Adipose tissue (tissue), 3 donors: Measurements from ENCODE around the gene HLA-DRA. TPM values are rescaled to one million over a fixed set of nuclear protein-coding genes. Genes with fewer than 3 reads are reported as not detected.
"Not testable (repeated sequence)": the region's sequence is repeated elsewhere in the genome, so short reads cannot be mapped to it uniquely, and the experiment has no call there.

Experiments used
- H3K27ac ChIP-seq: one replicate; pipeline ENCODE4 v1.5.1; 2013; ENCODE audit warnings: low read depth, low read length
- WGBS, 3 donors: extraction: QIAGEN DNeasy Blood & Tissue Kit; methylation state at CpG; one replicate each; pipeline ENCODE4 v1.1.7; 2013; 5-methylcytosine and 5-hydroxymethylcytosine counted together
- polyA plus RNA-seq, 3 donors: library from polyadenylated mRNA; stranded (reverse); fragments of 200-250 nt; gene quantifications; one replicate each; pipeline ENCODE4 v1.2.3, GENCODE V29; 2013
- donor health status: healthy with polysubstance abuse.
- donor health status: Bipolar disorder and iron deficiency.
- donor health status: healthy.

The HLA-DRA gene
- polyA plus RNA-seq, 3 donors = 53.2 to 220 (median 67.1) TPM

GRCh38 chr6:32427218-32427617, 12.5 kb upstream of the HLA-DRA start:
- no peak overlapping the region for H3K27ac ChIP-seq
- 43 to 50% (median 48%) methylated on average over 1 of the region's 1 CpG for WGBS, 3 donors

DNA sequence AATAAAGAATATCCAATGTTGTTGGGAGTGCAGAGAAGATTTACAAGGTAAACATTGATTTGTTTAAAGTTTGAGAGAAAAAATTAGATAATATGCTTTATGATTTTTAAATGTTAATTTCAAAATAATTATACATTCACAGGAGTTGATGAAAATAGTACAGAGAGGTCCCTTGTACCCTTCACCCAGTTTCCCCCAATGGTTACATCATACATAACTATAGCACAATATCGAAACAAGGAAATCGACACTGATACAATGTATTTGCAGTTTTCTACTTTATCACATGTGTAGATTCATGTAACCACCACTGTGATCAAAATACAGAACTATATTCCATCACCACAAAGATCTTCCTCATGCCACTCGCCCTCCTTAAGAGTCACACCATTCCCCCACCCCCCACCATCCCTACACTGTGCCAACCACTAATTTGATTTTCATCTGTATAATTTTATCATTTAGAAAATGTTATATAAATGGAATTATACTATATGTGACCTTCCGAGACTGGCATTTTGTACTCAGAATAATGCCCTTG, 11.7 kb upstream of the HLA-DRA start:
- no peak overlapping the region for H3K27ac ChIP-seq
- WGBS, 3 donors = 78 to 91% (median 87%) methylated on average over 4 of the region's 4 CpGs

GRCh38 chr6:32430179-32430578, 9.5 kb upstream of the HLA-DRA start:
- H3K27ac ChIP-seq = no peak overlapping the region
- WGBS, 3 donors = 73 to 88% (median 76%) methylated on average over 3 of the region's 3 CpGs

GRCh38 chr6:32431142-32431541, 8.5 kb upstream of the HLA-DRA start:
- no peak overlapping the region for H3K27ac ChIP-seq
- 68 to 75% (median 69%) methylated on average over 3 of the region's 3 CpGs for WGBS, 3 donors

DNA sequence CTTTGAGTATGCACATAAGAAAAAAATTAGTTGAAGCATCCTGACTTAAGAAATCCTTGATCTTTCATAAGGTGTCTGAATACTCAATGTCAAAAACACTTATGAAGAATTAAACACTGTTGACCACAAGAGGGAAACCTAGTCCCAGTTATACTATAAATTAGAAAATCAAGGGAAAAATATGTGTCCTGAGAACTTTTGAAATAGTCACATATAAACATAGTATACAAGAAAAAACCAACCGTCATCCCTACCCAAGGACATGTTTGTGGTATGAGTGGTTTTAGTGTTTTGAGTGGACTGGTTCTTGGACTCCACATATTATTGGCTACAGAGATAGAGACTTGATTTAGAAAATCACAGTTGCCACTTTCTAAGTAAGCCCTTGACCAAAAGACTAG, 7.6 kb upstream of the HLA-DRA start:
- H3K27ac ChIP-seq = no peak overlapping the region
- 2 to 8% (median 3%) methylated on average over 1 of the region's 1 CpG for WGBS, 3 donors

GRCh38 chr6:32433950-32434349, 5.7 kb upstream of the HLA-DRA start:
- H3K27ac ChIP-seq = not testable (repeated sequence)
- 89 to 93% (median 92%) methylated on average over 1 of the region's 1 CpG for WGBS, 3 donors

DNA sequence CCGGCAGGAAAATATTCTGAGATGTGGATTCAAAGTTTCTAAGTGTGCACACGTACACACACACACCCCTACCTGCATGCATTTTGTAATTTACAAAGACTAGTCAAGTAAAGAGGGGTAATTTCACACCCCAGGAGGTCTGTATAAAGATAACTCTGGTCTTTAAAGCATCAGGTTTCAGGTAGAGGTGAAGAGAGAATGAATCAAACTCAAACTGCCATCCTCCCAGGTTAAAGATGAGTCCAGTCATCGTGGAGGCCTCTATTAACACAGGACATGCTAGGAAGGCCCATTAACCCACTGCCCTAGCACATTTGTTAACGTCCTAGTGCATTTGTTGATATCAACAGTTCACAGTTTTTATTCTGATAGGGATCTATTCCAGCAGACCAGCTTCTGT, 3.5 kb upstream of the HLA-DRA start:
- no peak overlapping the region for H3K27ac ChIP-seq
- WGBS, 3 donors = 61 to 65% (median 65%) methylated on average over 4 of the region's 4 CpGs

DNA sequence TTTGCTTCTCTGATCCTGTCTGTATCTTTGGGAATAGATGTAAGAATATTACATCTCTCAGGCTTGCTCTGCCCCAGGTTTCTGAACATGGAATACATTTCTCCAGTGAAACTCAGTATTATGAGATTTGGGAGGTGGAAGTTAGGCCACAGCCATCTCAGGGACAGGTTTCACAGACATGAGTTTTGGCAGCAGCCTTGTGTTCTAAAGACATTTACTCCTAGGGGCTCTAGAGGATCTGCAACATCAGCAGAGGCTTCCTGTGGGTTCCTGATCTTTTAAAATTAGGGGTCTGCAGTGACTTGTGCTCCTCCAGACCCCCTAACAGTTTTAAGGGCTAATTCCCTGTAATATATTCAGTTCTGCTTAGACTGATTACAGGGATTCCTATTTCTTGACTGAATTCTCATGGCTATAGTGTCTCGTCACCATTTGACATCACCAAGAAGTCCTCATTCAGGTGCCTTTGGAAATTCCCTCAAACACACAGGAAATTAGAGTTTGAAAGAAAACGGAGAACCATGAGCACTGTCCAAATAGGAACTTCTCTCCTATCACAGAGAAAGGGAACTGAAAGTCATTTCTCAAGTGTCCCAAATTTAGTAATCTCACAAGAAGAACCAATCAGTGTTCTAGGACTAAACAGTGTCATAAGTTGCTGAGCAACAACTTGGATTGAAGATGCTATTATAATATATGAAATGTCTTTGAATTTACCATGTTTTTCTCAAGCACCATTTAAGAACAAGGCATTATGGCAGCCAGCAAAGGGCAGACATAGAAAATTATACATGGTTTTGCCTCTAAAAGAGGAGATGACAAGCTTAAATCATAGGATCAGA, 2.5 kb upstream of the HLA-DRA start:
- H3K27ac ChIP-seq = no peak overlapping the region
- 26 to 66% (median 39%) methylated on average over 2 of the region's 2 CpGs for WGBS, 3 donors

DNA sequence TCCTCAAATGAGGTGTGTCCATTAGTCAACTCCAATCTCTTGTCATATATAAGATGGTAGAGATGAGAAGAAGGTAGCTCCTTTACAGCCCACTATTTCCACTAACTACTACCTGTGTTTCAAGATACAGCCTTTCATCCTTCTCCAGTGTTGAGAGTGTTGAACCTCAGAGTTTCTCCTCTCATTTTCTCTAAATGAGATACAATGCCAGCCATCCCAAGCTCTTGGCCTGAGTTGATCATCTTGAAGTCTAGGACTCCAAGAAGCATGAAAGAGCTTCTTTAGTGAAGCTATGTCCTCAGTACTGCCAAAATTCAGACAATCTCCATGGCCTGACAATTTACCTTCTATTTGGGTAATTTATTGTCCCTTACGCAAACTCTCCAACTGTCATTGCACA, 548 bp upstream of the HLA-DRA start:
- no peak overlapping the region for H3K27ac ChIP-seq
- WGBS, 3 donors = 79 to 83% (median 83%) methylated on average over 1 of the region's 1 CpG

DNA sequence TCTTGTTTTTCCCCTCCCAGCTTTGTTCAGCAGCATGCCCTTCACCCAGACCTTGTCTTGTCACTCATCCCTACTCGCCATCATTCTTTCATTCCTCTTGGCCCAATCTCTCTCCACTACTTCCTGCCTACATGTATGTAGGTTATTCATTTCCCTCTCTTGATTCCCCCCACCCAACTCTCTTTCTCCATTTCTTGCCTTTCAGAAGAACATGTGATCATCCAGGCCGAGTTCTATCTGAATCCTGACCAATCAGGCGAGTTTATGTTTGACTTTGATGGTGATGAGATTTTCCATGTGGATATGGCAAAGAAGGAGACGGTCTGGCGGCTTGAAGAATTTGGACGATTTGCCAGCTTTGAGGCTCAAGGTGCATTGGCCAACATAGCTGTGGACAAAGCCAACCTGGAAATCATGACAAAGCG, 2.6 kb downstream of the HLA-DRA start:
- 73 to 92% (median 89%) methylated on average over 7 of the region's 7 CpGs for WGBS, 3 donors
- H3K27ac ChIP-seq = no peak overlapping the region

GRCh38 chr6:32442977-32443552, 3.4 kb downstream of the HLA-DRA start:
- 72 to 79% (median 74%) methylated on average over 8 of the region's 8 CpGs for WGBS, 3 donors
- no peak overlapping the region for H3K27ac ChIP-seq

- H3K27ac ChIP-seq = no peak overlapping the region
- 58 to 81% (median 66%) methylated on average over 2 of the region's 2 CpGs for WGBS, 3 donors
Measured at GRCh38 chr6:32444433-32444832, 4.7 kb downstream of the HLA-DRA start.

DNA sequence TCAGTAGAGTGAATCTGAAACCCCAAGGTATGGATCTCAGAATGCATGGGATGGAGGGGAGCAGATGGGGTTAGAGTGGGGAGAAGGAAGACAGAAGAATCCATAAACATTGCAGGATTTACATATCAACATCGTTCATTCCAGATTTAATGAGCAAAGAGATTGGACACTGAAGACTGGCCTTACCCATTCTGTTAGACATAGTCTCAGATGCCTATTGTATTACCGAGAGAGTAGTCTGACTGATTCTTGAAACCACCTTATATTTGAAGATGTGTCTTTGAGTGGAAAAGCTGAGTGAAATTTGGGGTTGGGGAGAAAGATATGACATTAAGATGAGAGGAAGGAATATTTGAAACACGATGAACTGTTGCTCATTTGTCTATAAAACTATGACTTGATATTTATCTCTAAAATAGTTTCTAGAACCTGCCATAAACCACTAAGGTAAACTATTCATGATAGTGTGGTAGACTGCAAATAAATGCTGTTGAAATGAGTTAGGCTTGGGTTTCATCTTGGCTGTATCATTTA, 5.7 kb downstream of the HLA-DRA start:
- no peak overlapping the region for H3K27ac ChIP-seq
- WGBS, 3 donors = 63 to 76% (median 72%) methylated on average over 3 of the region's 3 CpGs

GRCh38 chr6:32447932-32448331, 8.2 kb downstream of the HLA-DRA start:
- H3K27ac ChIP-seq = no peak overlapping the region

- 67 to 87% (median 78%) methylated on average over 2 to 3 of the region's 3 CpGs for WGBS, 3 donors
- H3K27ac ChIP-seq = no peak overlapping the region
Measured at GRCh38 chr6:32449088-32449736, 9.5 kb downstream of the HLA-DRA start.

DNA sequence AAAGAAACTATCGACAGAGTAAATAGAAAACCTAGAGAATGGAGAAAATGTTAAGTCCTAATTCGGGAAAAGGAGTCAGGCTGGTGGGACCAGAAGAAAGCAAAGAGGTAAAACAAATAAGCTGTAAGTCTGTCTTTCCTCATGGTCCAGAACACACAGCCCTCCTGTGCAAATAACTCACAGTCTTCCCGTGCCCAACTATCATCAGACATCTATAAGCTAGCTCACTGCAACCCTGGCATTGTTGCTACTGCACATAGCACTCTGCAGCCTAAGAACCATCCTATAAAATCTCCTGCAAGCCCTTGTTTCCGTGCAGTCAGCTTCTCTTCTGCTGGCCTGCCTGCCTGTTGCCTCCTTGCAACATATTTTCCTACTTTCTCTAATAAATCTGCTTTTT, 17.4 kb downstream of the HLA-DRA start:
- 57 to 84% (median 83%) methylated on average over 4 of the region's 4 CpGs for WGBS, 3 donors
- no peak overlapping the region for H3K27ac ChIP-seq

GRCh38 chr6:32459781-32460424, 20.2 kb downstream of the HLA-DRA start:
- 56 to 62% (median 60%) methylated on average over 29 of the region's 29 CpGs for WGBS, 3 donors
- H3K27ac ChIP-seq = no peak overlapping the region

DNA sequence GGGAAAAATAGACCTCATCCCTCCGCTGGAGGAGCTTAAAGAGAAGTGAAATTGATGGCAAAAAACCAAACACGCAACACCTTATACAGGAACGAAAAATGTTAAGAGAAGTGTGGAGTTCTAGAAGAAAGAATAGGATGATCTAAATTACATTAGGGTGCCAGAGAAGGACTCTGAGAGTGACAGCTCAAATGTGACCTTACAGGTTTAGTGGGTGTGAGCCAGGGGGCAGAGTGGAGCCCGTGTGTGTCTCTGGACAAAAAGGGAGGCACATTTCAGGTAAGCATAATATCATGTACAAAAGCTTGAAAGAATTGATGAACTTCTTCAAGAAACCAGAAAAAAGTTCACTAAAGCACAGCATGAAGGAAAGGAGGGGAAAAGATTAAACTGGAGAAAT, 20.8 kb downstream of the HLA-DRA start:
- 54 to 63% (median 61%) methylated on average over 4 of the region's 4 CpGs for WGBS, 3 donors
- no peak overlapping the region for H3K27ac ChIP-seq

GRCh38 chr6:32461493-32461892, 21.8 kb downstream of the HLA-DRA start:
- H3K27ac ChIP-seq = no peak overlapping the region
- WGBS, 3 donors = 77 to 78% (median 78%) methylated on average over 5 of the region's 5 CpGs
